Measurements from ENCODE around the gene LCNL1.

The LCNL1 gene

GRCh38 chr9:136977223-136977622 lies 5.6 kb upstream of the LCNL1 start, which contains the start of gene PTGDS:
Gene PTGDS, plus strand, starts transcription at chr9:136977504. Its CDS starts 75 bp downstream, at chr9:136977579.
- no peak for DNase-seq

GRCh38 chr9:136977649-136978072 lies 5.1 kb upstream of the LCNL1 start:
- no peak for DNase-seq

GRCh38 chr9:136978073-136978864 lies 4.5 kb upstream of the LCNL1 start:
- no peak for DNase-seq

- no peak for DNase-seq
Measured at GRCh38 chr9:136978865-136979544, 3.8 kb upstream of the LCNL1 start.

- DNase-seq: no peak
Measured at GRCh38 chr9:136979769-136980587, 2.8 kb upstream of the LCNL1 start.

- no peak for DNase-seq
Measured at GRCh38 chr9:136980669-136981478, 1.9 kb upstream of the LCNL1 start.

- no peak for DNase-seq
Measured at GRCh38 chr9:136981588-136982231, 1.1 kb upstream of the LCNL1 start.

- no peak for DNase-seq
Measured at GRCh38 chr9:136983167-136983566, 374 bp downstream of the LCNL1 start.

- DNase-seq: no peak
Measured at GRCh38 chr9:136983656-136984314, 992 bp downstream of the LCNL1 start.

- DNase-seq: no peak
Measured at GRCh38 chr9:136984464-136985026, 1.8 kb downstream of the LCNL1 start.

GRCh38 chr9:136985027-136985602 lies 2.3 kb downstream of the LCNL1 start:
- no peak for DNase-seq

GRCh38 chr9:136985853-136986252 lies 3.1 kb downstream of the LCNL1 start:
- DNase-seq: no peak

- no peak for DNase-seq
Measured at GRCh38 chr9:136988872-136989271, 6.1 kb downstream of the LCNL1 start.

GRCh38 chr9:136990242-136990911 lies 7.6 kb downstream of the LCNL1 start:
- DNase-seq: no peak

GRCh38 chr9:136991993-136992818 lies 9.4 kb downstream of the LCNL1 start, which contains the start of gene PAXX:
Gene PAXX, plus strand, starts transcription at chr9:136992422. Its CDS starts 22 bp downstream, at chr9:136992444.
- DNase-seq: no peak

- DNase-seq: no peak
Measured at GRCh38 chr9:136992819-136993369, 10.1 kb downstream of the LCNL1 start.

GRCh38 chr9:136994180-136994887 lies 11.5 kb downstream of the LCNL1 start:
- DNase-seq: no peak

GRCh38 chr9:136994888-136995230 lies 12.1 kb downstream of the LCNL1 start:
- DNase-seq: no peak
